ENCODE results near the gene IER3.

DNA sequence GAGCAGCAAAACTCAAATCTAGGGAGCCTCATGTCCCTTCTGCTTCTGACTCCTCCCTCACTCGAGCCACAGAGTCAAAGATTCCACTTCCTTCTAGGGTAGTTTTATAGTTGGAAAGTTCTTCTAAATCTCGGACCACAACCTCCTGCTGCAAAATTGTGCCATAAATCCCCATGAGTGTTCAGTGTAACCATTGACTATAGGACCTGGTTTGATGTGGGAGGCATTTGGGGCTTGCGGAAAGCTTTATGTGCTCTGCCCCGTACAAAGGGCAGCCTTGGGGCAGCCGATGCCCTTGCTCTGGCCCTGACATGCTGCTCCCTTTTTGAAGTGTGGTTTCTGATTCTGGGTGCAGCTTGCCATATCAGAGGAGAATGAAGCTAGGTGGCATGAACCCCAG, 43.6 kb upstream of the IER3 start:
- TF ChIP-seq, protein P1, sequence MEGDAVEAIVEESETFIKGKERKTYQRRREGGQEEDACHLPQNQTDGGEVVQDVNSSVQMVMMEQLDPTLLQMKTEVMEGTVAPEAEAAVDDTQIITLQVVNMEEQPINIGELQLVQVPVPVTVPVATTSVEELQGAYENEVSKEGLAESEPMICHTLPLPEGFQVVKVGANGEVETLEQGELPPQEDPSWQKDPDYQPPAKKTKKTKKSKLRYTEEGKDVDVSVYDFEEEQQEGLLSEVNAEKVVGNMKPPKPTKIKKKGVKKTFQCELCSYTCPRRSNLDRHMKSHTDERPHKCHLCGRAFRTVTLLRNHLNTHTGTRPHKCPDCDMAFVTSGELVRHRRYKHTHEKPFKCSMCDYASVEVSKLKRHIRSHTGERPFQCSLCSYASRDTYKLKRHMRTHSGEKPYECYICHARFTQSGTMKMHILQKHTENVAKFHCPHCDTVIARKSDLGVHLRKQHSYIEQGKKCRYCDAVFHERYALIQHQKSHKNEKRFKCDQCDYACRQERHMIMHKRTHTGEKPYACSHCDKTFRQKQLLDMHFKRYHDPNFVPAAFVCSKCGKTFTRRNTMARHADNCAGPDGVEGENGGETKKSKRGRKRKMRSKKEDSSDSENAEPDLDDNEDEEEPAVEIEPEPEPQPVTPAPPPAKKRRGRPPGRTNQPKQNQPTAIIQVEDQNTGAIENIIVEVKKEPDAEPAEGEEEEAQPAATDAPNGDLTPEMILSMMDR (IDR thresholded peaks at IDR 0.05): no peak
- TF ChIP-seq TEAD4 (CRISPR knock-in tag; IDR thresholded peaks at IDR 0.05) (no peak), ZNF121 (CRISPR knock-in tag; IDR thresholded peaks at IDR 0.05) (no peak), ZNF416 (CRISPR knock-in tag; IDR thresholded peaks at IDR 0.05) (no peak)
- TF ChIP-seq, protein P2, sequence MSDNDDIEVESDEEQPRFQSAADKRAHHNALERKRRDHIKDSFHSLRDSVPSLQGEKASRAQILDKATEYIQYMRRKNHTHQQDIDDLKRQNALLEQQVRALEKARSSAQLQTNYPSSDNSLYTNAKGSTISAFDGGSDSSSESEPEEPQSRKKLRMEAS (CRISPR knock-in tag; IDR thresholded peaks at IDR 0.05): no peak
- TF ChIP-seq, protein P3, sequence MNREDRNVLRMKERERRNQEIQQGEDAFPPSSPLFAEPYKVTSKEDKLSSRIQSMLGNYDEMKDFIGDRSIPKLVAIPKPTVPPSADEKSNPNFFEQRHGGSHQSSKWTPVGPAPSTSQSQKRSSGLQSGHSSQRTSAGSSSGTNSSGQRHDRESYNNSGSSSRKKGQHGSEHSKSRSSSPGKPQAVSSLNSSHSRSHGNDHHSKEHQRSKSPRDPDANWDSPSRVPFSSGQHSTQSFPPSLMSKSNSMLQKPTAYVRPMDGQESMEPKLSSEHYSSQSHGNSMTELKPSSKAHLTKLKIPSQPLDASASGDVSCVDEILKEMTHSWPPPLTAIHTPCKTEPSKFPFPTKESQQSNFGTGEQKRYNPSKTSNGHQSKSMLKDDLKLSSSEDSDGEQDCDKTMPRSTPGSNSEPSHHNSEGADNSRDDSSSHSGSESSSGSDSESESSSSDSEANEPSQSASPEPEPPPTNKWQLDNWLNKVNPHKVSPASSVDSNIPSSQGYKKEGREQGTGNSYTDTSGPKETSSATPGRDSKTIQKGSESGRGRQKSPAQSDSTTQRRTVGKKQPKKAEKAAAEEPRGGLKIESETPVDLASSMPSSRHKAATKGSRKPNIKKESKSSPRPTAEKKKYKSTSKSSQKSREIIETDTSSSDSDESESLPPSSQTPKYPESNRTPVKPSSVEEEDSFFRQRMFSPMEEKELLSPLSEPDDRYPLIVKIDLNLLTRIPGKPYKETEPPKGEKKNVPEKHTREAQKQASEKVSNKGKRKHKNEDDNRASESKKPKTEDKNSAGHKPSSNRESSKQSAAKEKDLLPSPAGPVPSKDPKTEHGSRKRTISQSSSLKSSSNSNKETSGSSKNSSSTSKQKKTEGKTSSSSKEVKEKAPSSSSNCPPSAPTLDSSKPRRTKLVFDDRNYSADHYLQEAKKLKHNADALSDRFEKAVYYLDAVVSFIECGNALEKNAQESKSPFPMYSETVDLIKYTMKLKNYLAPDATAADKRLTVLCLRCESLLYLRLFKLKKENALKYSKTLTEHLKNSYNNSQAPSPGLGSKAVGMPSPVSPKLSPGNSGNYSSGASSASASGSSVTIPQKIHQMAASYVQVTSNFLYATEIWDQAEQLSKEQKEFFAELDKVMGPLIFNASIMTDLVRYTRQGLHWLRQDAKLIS (CRISPR knock-in tag; IDR thresholded peaks at IDR 0.05; ENCODE audit: borderline replicate concordance): no peak

Data from WTC11 (cell line).